COLO829 (cell line): Measurements from ENCODE around the gene PGBD5.

ENCODE experiments used
- DNase-seq: peaks from one replicate; pipeline ENCODE4 v3.0.0; 2012; ENCODE audit warnings: low spot score

The PGBD5 gene

DNA sequence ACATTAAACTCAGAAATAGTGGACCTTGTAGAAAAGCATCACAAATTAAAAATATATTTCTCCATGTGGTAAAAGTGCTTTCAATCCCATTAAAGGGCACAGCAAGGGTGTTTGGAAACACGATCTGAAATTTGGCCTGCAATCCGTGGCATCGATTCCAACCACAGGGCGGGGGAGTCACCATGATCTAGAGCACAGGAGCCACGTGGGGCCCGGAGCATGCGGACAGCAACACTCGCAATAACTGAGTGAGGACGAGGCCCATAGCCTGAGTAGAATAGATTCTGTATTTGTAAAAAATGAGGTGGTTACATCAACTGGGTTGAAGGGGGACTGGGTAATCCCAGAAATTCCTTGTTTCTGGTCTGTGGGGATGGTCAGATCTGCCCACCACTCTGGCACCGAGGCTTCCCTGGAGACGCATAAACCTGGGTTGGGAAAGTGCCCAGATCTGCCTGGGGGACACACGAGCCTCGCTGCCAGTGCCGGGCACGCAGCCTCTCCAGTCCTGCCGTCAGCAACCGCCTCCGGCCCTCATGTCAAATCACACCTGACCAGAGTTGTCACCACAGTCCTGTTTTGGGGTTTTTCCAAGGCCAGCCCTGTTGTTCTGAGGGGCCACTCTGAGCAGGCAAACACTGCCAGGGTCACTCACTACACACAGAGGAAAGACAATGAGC is 104.3 kb downstream of the PGBD5 start:
- no peak for DNase-seq

GRCh38 chr1:230321341-230321740 is 104.8 kb downstream of the PGBD5 start:
- DNase-seq: no peak

- DNase-seq: no peak
Measured at GRCh38 chr1:230320804-230321203, 105.3 kb downstream of the PGBD5 start.

DNA sequence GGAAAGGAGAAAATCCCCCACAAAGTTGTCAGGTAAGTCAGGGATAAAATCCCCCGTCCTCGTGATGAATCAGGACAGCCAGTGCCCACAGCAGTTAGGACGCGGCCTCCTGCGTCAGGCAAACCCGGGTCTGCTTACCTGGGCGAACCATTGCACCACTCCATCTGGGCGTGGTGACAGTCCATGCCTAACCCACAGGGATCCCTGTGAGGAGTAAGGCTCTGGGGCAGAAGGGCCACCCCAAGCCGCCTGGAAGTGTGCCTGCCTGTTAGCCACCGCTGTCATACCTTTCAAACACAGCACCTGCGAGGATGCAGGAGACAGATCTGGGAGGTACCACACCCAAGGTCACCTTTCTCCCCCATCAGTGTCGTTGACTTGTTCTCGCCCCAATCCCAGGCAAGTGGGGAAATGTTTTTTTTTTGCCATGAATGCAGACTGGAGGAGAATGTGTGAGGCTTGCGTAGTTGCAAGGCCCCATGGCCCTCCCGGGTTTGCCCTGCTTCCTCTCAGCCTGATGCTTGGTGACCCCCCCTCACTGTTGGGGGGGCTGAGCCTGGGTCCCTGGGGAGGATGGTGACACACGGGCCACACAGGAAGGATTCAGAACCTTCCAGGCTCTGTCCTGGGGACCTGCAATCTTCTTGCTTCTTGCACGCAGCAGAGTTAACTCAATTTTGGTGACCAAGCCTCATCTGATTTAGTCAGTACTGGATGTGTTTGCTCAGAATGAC is 107.0 kb downstream of the PGBD5 start:
- no peak for DNase-seq

DNA sequence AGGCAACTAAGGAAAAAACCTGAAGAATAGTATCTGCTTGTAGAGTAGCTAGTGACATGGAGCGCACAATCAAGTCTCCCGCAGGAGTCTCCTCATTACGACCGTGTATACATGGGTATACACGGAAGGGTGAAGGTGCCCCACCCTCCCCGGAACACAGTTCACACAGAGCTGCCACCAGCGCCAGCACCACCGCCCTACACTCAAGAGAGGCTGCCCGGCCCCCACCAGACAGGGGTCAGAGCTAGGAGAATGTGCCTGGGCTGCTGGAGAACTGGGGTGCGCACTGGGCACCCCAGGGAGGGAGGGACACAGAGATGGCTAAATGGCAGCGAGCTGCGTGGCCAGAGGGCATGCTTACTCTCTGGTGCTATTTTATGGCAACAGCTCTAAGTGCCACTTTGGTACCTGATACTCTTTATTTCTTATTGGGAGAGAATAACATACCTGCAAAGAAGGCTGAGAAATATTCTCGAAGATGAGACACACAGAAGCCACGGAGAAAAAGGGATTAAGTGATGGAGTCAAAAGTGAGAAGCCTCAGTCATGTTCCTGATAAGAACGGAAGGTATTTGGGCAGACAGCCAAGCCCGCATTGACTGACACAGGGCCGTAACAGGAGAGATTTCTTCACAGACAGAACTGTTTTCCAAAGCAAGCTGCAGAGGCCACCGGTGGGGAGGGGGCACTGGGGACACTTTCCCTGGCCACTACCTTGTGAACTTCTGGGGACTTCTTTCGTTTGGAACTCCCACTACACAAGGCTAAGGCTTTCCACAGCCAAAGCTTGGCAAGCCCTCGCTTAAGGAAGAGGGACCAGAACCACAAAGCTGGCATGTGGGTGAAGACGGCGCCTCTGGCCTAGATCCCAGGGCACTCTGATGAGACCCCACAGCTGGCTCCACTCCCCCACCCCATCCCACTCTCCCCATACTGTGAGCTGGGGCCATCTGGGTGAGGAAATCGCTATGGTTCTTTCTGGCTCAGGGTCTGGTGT is 108.0 kb downstream of the PGBD5 start:
- DNase-seq: no peak

DNA sequence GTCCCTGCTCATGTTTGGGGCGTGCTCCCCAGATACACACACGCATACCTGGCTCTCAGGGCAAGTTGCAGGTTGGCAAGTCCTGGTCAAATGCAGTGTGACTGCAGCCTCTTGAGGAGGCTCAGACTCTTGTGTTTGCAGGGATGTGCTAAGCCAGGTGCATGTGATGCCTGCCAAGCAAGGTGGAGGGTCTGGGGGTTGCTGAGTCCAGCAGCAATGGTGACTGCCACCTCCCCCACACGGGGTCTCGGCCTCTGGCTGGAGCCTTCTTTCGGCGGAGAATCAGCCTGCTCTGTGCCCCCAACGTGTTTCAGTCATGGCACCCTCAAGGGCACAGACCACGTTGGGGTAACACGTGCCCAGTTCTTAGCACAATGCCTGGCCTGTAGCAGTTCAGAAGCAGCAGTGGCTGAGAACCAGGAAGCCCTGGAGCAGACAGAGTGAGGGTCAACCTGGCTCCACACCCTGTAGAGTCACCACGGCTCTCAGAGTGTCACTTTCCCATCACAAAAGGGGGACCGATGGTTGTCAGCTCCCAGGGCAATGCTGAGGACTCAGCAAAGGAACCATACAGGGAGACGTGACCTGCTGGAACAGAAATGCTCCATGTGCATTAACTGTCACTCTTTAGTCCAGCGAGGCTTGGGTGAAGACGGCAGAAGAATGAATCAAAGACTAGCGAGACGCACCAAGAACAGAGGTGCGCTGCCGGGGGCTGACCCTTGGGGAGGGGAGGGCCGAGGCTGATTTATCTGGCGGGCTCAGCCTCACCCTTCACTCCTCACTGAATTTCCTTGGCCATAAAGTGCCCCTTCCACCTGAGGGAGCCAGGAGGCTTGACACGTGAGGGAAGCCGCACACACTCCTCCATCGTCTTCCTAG is 109.0 kb downstream of the PGBD5 start:
- no peak for DNase-seq

- DNase-seq: no peak
Measured at GRCh38 chr1:230315099-230315498, 111.0 kb downstream of the PGBD5 start.

- DNase-seq: no peak
Measured at GRCh38 chr1:230314142-230314470, 112.0 kb downstream of the PGBD5 start.

DNA sequence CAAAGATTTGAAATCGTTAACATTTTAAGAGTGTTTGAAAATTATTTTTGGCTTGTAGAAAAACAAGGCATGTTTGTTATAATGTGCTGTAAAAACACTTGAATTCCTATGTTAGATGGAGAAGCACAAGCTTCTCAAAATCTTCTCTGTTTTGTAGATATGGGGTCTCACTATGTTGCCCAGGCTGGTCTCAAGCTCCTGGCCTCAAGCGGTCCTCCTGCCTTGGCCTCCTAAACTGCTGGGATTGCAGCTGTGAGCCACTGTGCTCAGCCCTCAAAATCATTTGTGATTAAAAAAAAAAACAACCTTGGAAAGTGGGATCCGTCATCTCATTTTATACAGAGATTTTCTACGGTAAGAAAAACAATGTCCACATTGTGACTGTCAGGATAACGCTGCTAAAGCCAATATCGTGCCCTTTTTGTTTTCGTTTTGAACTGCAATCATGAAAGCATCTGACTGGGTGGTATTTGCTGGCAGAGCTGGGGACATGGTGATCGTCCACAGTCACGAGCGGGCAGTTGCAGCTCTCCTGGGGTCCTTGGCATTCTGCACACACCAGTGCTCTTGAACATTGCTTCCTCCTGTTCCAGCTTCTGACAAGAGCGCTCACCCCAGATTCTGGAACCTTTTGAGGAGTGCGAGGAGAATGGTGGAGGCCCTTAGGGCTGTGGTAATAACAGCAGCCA is 112.5 kb downstream of the PGBD5 start:
- peak; percentile 53 for DNase-seq

DNA sequence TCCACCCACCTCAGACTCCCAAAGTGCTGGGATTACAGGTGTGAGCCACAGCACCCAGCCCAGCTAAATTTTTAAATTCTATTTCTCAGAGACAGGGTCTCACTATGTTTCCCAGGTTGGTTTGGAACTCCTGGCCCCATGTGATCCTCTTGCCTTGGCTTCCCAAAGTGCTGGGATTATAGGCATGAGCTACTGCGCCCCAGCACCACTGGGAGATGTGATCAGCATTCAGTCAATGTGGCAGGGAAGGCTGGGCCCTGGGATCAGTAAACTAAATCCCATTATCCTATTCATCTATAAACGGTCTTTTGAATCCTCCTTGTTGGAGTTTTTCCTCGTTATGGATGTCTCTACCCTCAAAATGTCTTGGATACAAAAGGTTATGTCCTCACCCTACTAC is 113.5 kb downstream of the PGBD5 start:
- no peak for DNase-seq

DNA sequence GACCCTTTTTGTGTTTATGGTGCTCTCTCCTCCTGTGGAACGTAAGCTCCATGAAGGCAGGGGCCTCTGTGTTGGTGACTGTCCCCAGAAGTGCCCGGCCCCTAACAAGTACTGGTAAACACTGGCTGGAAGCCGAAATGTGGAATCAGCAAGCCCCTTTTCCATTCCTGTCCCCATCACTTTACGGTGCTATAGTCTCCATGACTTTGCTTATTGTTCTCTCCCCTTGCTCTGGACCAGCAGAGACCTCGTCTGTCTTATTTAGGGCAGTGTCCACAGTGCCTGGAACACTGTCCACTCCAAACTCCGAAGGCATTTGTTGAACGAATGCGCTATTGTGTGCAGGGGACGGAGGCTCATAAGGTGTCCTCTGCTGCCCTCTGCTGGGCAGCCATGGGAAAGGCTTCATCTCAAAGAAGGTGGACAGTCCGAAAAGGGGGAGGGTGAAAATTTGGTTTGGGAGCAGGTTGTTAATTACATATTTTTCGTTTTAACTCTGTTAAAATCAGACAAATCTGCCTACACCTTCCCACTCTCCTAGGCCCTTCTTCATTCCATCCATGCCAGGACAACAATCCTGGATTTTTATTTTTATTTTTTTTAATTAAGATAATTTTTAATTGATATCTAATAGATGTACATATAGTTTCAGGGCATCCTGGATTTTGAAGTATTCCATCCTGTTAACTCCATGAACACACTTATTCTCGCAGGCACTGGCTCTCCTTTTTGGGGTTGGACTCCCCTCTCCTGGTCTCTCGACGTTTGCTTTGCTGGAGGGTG is 115.6 kb downstream of the PGBD5 start:
- peak; percentile 95 for DNase-seq

DNA sequence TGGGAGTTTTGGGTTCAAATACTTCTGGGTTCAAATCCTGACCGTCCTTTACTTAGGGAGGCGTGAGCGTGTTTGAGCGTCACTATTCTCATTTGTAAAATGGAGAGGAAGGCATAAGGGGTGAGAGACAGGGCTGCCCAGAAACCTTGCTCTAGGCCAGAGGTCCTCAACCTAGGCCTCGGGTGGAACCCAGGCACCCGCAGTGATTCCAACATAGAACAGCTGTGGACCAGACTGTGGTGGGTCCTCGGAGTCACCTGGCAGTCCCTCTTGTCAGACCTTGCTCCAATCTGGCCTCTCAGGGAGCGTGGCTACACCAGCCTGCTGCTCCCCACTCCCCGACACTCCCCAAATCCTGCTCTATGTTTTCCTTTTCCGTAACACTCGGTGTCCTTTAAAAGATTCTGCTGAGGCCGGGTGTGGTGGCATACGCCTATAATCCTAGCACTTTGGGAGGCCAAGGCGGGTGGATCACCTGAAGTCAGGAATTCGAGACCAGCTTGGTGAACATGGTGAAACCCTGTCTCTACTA is 116.4 kb downstream of the PGBD5 start:
- no peak for DNase-seq

DNA sequence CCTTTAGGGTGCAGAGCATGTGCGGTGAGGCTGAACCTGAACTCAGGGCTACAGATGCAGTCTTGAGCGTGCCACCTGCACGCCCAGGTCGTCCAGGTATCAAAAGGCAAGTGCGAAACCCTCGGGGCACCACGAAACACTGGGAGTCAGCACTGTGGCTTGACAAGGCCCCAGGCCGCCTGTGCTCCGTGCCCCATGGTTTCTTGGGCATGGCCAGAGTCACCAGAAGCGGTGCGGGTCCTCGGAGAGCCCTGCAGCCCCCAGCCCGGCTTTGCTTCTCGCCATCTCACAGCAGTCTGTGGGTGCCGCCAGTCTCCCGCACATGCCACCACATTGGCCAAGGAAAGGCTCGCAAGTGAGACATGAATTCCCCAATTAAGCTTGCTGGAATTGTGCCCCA is 117.3 kb downstream of the PGBD5 start:
- no peak for DNase-seq

GRCh38 chr1:230308039-230308438 is 118.1 kb downstream of the PGBD5 start:
- peak; percentile 72 for DNase-seq

DNA sequence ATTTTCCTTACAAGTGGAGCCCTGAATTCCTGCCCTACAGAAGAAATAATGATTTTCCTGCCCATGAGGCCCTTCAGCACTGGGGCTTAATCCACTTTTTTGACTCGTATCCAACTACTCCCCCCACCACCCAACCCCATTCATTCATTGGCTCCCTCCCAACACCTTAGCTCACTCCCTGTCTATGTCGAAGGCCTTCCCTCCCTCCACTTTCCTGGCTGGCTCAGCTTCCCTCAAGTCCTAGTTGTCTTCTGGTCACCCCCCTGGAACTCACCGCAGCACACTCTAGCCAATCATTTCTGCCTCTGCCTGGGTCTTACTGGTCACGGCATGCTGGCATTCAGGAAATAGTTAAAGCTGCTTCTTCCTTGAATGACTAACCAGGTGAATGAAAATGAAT is 118.9 kb downstream of the PGBD5 start:
- no peak for DNase-seq

- no peak for DNase-seq
Measured at GRCh38 chr1:230306169-230306568, 120.0 kb downstream of the PGBD5 start.

DNA sequence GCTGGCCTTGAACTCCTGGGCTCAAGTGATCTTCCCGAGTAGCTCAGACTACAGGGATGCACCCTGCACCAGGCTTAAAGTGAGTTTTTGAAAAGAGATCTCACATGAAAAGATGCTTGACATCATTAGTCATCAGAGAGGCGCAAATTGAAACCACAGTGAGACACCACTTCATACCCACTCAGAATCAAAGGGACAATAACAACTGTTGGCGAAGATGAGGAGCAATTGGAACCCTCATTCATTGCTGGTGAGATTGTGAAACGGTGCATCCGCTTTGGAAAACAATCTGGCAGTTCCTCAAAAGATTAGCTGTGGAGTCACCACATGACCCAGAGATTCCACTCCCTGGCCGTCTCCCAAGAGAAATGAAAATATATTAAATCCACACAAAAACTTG is 122.3 kb downstream of the PGBD5 start:
- DNase-seq: no peak

DNA sequence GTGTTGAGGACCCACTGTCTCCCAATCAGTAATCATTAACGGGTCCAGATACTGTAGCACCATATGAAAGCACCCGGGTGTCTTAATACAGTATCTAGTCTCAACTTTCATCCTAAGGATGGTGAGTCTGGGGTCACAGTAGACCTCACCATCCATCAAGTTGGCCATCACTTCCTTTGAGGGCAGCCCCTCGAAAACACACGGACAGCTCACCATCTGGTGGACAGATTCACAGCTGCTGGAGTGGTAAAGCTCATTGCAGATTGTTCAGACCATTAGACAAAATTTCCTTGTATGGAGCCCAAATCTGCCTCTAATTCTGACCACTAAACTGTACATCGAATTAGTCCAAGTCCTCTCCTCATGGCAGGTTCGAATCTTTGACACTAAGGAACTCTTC is 123.1 kb downstream of the PGBD5 start:
- DNase-seq: no peak

DNA sequence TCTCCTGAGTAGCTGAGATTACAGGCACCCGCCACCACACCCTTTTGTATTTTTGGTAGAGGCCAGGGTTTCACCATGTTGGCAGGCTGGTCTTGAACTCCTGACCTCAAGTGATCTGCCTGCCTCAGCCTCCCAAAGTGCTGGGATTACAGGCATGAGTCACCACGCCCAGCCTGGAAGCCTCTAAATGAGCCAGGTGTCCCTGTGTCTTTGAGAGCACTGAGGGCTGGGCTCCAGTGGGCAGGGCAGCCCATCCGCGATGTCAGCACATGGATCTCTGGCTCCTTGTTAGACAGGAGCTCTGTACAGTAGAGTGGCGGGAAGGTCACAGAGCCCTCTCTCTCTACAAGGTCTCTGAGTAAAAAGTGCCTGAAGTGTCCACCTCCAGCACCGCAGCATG is 124.3 kb downstream of the PGBD5 start:
- no peak for DNase-seq

- DNase-seq: no peak
Measured at GRCh38 chr1:230301322-230301721, 124.8 kb downstream of the PGBD5 start.
